ENCODE measurements around the gene ANXA6. TPM values are rescaled to one million over a fixed set of nuclear protein-coding genes. Genes with fewer than 3 reads are reported as not detected.

ANXA6 gene
- total and polyA plus RNA-seq, 2 of the 4 experiments (the other 2 are of a cell fraction): 355 to 610 TPM

- Histone ChIP-seq H3K9ac (ENCODE audit: low read depth, low read length) (no peak overlapping the region), H3K4me2 (ENCODE audit: low read depth, low read length) (no peak overlapping the region), H3K4me1 (ENCODE audit: control insufficient read depth, insufficient read depth, low read length) (peaks cover 2% of the 10 kb centered on the region; the same call in 1 of the 2 replicates), H4K5ac (ENCODE audit: low read depth, low read length) (no peak overlapping the region), H3K27ac (ENCODE audit: insufficient read depth, low read length) (no peak overlapping the region), H2AFZ (replicated peaks; ENCODE audit: low read length, poor library complexity) (no peak overlapping the region), H2BK120ac (ENCODE audit: low read depth, low read length) (no peak overlapping the region), H3K14ac (replicated peaks; ENCODE audit: low read depth, low read length) (no peak overlapping the region), H3K79me1 (ENCODE audit: low read depth in 1 of 2, low read length in 2 of 2) (peaks cover 62 to 100% of the 10 kb centered on the region in 2 experiments), H3K18ac (ENCODE audit: low read depth, low read length) (no peak overlapping the region), H2BK20ac (ENCODE audit: low read depth, low read length) (no peak overlapping the region), H2BK15ac (ENCODE audit: low read depth, low read length) (no peak overlapping the region), H4K20me1 (ENCODE audit: insufficient read depth, low read length) (peaks cover 100% of the 10 kb centered on the region), H3K56ac (ENCODE audit: extremely low read depth, insufficient read depth, low read length) (no peak overlapping the region), H2AK9ac (replicated peaks; ENCODE audit: low read depth, low read length, poor library complexity) (peak overlapping the region; percentile 32), H3K27me3 (ENCODE audit: control insufficient read depth, insufficient read depth, low read length) (no peaks in the 10 kb centered on the region), H3K9me1 (ENCODE audit: insufficient read depth, low read length) (peaks cover 48% of the 10 kb centered on the region), H3K9me3 (ENCODE audit: control insufficient read depth, insufficient read depth, low read length) (no peaks in the 10 kb centered on the region), H4K8ac (ENCODE audit: low read depth in 2 of 2, low read length in 2 of 2) (no peak overlapping the region), H3K4ac (ENCODE audit: low read depth, low read length) (no peak overlapping the region), H3K23ac (ENCODE audit: low read depth, low read length) (no peak overlapping the region), H3K36me3 (ENCODE audit: control insufficient read depth, insufficient read depth, low read length) (peaks cover 84% of the 10 kb centered on the region), H3K4me3 (ENCODE audit: insufficient read depth, low read depth, low read length) (no peak overlapping the region), H2AK5ac (ENCODE audit: low read depth, low read length) (no peak overlapping the region), H4K91ac (ENCODE audit: insufficient read depth, low read depth, low read length) (no peak overlapping the region), H2BK5ac (ENCODE audit: low read depth, low read length, poor library complexity, severe bottlenecking) (no peak overlapping the region)
- in situ Hi-C loops (cut with MboI; ENCODE audit: low sequenced_read_pairs): loop anchor here (10.0 kb wide), 1 partner anchor 601 kb away; no protein-coding TSS in a partner anchor
- intact Hi-C loops (cut with micrococcal nuclease): no loop called here
- 92% methylated on average over 5 of the region's 7 CpGs; no CpG with 5 or more reads in 1 of the 2 experiments for WGBS, 2 experiments (ENCODE audit: extremely low coverage in 2 of 2, insufficient read length in 1 of 2)
- CTCF ChIA-PET: no interaction called here
- no TSS peak for BruUV-seq (replicated peaks)
- ATAC-seq (ENCODE audit: low read depth) (no peak; the same call in 1 of the 2 replicates), DNase-seq (no peak)
- no peak for TF ChIP-seq FOS (IDR thresholded peaks at IDR 0.05; ENCODE audit: low read depth, low read length)
- TF ChIP-seq SMC3 (IDR thresholded peaks at IDR 0.05; ENCODE audit: low read depth, low read length): no peak
- no peak for TF ChIP-seq RFX5 (IDR thresholded peaks at IDR 0.05; ENCODE audit: low read depth, low read length)
- POLR2A ChIA-PET (ENCODE audit: unreplicated experiment): no interaction called here
- dilution Hi-C loops (cut with HindIII; ENCODE audit: low sequenced_read_pairs, unreplicated experiment): no loop called here
Observed at GRCh38 chr5:151143645-151144044, 13.9 kb downstream of the ANXA6 start.

Measured in IMR-90 (cell line).